Middle frontal gyrus (tissue), 1 donor: ENCODE measurements around the gene EDN3.

Experiments used
- DNase-seq: peaks from one replicate; pipeline ENCODE4 v3.0.0-alpha.2; 2015; ENCODE audit warnings: low spot score; ENCODE audit errors: extremely low spot score

The EDN3 gene

DNA sequence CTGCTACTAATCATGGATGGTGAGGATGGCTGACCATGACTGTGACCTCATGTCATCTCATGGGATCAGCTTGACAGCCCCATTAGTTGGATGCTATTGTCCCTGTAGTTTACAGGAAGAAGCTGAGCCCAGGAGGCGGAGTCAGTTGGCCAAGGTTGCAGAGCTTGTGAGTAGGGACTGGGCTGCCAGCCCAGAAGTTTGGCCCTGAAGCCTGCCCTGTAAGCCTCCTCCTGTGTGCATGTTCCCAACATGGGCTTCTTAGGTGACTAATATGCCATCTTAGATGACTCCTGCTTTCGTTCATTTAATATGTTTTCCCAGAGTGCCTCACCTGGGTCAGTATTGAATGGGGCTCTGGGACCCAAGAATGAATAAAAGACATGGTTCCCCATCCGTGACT lies 6.9 kb downstream of the EDN3 start:
- DNase-seq: no peak

DNA sequence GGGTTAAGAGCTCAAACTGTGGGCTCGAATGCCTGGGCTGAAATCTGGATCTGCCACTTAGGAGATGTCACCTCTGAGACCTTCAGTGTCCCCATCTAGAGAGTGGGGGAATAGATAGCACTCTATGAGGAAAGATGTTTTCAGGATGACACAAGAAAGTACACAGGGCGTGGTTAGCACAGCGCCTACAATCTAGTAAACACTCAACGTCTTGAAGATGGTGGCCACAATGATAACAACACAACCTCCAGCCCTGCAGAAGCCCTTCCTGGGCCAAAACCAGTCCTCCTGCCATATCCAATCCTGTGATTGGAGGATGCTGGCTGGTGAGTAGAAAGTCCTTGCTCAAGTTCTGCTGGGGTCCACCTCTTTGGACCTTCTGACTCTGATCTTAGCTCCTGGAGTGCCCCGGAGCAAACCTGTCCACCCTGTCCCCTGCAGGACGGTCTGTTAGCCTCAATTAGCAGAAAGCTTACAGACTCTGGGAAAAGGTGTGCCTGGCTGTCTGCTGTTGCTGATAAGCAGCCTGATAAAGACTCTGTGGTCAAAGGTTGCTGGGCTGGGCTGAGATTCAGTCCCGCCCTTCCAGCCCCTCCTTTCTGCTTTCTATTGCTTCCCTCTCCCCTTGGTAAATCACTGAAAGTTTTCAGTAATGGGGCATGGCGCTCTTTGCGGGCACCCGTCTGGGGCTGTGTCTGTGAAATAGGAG lies 8.2 kb downstream of the EDN3 start:
- DNase-seq: no peak

DNA sequence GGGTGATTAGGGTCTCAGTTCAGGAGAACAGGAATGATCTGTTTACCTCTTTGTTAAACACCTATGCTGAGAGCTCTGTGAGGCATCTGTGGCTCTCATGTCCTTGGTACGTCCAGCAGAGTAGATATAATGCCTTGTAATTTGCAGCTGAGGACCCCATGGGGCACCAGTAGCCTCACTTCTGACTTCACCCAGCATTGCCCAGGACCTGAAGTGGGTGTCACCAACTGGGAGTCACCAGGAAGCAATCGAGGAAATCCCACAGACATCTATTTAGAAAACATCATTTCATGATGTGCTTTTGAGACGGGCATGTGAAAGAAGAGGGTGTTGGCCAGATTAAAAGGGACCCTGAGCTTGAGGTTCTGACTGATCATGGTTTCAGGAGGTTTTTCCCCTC lies 8.8 kb downstream of the EDN3 start:
- no peak for DNase-seq

DNA sequence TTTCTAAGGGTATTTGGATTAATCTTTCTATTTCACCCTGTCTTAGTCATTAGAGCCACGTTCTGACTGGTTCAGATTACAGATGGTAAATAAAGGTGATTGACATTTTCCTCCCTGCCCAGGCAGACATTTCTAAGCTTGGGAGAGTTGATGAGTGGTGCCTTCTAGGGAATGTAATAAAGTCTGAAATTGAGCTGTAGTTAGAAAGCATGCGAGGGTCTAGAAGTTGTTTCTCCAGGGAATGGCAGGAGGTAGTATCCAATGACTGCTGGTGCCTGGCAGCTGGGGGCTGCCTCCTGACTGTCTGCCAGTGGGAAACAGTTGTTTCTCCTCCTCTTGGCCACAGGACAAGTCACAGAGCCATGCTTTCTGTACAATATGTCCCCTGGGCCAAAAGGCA lies 14.6 kb downstream of the EDN3 start:
- no peak for DNase-seq

DNA sequence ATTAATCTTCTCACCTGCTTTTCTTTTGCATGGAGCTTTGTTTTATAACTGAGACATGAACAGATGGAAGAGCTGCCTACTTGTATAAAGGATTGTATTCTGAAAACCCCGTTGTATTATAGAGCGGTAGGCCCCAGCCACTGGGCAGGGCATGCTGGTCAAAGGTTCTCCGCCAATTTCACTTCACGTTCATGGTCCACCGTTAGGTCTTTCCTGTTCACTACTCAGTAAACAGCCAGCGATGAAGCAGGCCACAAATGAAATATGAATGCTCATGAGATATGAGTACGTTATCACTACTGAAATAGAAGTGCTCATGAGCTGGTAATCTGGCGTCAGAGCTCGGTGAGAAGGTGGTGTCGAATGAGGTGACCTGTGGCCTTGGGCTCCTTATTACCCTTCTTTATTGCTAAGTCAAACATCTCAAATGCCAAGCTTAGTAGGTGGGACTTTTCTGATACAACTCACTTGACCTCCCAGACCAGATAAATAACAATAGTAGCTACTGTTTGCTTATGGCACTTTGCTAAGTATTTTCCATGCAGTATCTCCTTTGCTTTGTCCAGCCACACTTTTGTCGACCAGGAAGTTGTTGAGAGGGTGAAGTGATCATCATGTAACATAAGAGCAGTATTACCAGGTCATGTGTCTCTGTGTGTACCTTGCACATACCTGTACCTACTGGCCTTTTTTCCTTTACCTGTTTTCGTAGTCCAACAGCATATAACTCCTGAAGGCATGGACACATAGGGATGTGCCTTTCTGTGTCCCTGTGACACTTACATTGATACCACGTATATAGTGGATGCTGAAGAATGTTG lies 16.7 kb downstream of the EDN3 start:
- DNase-seq: no peak

DNA sequence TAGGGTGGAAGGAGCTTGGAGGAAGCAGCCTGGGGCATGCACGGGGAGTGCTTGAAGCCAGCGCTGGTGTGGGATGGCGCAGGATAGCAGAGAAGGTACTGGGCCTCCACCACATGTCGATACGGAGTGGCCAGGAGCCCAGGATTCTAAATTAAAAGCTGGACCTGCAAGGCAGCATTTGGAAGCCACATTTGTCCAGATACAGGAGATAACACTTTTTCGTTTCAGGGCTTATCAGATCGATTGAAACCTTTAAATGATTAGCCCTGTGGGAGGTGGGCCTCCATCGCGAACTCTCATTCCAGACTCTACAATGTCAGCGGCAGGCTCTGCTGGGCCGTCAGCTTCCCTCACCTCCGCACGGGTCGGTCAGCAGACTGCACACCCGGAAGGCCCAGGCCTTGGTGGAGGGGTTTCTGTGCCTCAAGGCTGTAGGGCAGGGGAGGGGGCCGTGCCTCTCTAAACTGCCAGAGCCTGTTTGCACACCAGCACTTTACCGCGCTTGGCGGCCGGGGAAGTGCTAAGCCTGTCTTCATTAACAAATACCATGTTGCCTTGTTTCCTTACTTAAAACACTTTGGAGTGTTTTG lies 17.9 kb downstream of the EDN3 start:
- DNase-seq: no peak

DNA sequence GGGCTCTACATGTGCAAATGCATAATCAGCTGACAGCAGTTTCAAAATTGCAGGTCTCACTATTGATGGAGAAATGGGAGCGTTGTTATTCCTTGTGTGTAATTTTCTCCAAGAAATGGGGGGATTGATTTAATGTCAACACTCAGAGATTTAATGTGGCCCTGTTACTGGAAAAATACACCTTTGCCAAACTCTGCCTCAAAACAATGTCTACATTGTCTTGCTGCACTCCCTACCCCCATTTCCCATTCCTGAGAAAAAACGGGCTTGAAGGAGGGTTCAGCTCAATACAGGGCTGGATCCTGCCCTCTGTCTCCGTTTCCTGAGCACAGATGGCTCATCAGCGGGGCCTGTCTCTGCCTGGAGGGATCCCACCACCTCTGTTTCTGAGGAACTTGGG lies 18.4 kb downstream of the EDN3 start:
- no peak for DNase-seq

DNA sequence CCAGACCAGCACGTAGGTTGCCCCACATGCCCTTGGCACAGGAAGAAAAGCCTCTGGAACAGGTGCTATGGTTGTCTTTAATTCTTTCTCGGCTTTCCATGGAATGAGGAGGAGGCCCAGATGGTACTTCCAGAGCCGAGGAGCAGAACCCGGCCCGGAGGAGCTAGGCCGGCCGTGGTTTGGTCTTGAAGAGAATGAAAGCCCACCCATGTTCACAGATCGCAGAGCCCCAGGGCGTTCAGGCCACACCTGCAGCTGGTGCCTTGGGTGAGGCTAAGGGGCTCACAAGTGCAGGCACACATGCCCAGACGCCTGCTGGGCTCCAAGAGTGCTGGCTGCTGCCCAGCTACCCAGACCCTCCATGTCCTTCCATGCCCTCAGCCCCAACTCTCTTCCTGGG lies 20.0 kb downstream of the EDN3 start:
- DNase-seq: no peak

DNA sequence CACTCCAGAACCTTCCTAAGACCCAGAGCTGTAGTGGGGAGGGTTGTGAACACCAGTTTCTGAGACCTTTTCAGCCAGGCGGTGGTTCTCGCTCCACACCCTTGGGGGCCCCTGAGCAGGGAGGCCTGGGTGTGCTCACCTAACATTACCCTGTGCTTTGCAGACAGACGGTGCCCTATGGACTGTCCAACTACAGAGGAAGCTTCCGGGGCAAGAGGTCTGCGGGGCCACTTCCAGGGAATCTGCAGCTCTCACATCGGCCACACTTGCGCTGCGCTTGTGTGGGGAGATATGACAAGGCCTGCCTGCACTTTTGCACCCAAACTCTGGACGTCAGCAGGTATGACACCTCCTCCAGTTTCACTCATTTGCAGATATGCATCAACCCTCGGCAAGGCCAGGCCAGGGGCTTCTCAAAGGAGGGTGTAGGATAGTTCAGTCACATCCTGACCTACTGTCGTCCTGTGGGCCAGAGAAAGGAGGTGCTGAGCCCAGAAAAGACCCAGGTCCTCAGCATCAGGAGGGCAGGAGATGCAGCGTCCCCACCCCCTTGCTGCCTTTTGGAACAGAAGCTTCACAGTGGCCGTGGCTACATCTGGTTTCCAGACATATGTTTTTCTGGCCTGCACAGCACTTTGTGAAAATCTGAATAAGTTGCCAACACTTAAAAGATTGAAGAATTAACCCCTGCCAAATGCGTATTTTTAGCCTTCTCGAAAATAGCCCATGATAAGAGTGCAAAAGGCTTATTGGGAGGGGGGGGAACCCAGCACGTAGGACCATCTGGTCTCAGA lies 20.6 kb downstream of the EDN3 start:
- DNase-seq: no peak

DNA sequence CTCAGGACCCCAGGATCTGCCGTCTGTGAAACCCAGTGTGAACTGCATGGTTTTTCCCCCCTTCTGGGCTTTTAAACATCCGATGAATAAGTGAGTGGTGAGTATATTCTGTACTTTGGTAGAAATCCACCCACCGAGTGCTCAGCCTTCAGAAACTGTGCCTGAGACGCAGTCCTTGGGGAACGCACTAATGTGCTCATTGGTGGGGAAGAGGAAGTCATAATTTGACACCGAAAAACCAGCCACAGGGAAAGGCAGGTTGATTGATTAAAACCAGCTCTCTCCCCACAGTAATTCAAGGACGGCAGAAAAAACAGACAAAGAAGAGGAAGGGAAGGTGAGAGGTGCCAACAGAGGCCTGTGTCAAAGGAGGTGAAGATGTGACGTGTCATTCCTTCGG lies 21.7 kb downstream of the EDN3 start:
- DNase-seq: no peak

DNA sequence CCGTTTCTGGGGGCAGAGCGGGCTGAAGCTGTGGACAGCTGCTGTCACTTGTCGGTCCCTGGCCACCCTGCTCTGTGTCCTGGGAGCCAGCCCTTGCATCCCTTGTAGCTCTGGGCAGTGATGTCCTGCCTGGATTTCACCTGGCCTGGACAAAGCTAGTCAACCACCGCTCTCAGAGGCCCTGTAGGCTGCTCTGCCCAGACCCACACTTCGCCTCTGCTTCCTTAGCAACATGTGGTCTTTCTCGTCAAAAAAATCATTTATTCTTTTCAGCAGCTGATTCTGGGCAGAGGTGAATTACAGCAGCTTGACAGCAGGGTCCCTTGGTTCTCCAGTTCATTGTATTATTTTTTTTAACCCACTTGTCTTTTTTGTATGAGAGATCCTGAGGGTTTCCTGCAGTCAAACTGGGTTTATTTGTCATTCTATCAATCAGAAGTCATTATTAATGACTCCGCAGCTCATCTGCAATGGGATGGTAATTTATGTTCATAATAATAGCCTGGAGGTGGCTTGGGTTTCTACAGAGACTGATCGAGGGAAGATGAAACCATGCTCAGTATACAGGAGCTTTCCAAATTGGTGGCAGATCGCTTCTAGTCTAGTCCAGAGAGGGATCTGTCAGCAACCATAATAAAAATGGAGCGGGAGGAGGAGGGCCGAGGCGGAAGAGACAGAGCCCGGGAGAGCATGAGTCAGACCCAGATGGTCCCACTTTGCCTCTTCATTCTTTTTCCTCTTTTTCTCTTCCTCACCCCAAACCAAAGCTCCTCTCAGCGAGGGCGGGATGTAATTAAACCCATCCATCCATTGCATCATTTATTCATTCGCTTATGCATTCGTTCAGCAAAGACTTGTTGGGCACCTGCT lies 22.4 kb downstream of the EDN3 start:
- peak; percentile 22 for DNase-seq

DNA sequence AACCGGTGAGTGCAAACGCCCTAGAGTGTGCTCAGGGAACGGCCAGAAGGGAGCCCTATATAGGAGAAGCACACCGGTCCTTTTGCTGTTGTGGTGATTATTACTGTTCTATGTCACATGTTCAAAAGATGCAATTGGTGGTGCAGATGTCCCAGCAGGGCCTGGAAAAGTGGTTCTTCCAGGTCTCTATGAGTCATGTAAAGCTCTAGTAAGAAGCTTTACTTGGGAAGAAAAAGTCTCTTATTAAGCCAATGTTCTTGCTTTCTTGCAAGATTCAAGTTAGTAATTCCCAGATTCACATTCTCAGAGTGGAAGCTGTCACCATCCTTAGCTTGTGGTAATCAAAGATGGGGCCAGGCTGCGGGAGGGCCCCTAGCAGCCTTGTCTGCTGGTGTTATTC lies 23.3 kb downstream of the EDN3 start:
- no peak for DNase-seq

DNA sequence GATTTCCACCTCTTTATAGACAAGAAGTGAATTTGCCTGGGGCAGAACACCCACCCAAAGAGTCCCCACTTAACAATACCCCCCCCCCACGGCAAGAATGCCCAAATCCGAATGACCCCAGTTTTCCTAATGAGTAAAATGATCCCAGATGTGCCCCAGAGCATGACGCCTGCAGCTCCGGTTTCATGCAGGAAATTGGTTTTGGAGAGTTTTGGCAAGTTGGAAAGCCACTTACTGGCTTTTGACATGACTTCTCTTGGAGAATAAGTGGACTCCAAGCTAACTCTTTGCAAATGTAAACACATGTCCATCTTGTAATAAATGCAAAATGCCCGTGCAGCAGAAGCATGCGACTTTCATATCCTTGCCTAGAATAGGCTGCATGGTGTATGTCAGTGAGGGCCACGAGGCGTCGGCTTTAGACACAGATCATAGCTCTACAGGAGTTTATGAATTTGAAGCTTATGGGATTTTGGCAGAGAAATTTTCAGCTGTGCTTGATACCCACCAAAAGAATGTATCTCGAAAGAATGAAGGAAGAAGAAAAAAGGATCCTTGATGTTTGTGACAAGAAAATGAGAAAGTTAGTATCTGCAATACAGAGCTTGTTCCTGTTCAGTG lies 24.2 kb downstream of the EDN3 start:
- no peak for DNase-seq

DNA sequence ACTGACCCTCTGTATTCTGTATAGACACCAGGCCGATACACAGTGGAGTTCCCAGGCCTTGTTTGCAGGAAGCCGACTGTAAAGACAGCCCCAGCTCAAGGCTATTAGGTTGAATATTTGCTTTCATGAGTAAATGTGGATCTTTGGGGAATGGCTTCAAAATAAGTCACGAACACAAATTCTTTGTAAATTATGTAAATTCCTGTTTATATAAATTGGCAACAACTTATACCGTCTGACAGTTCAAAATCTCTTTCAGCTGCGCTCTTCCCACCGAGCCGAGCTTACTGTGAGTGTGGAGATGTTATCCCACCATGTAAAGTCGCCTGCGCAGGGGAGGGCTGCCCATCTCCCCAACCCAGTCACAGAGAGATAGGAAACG lies 24.7 kb downstream of the EDN3 start:
- DNase-seq: no peak

DNA sequence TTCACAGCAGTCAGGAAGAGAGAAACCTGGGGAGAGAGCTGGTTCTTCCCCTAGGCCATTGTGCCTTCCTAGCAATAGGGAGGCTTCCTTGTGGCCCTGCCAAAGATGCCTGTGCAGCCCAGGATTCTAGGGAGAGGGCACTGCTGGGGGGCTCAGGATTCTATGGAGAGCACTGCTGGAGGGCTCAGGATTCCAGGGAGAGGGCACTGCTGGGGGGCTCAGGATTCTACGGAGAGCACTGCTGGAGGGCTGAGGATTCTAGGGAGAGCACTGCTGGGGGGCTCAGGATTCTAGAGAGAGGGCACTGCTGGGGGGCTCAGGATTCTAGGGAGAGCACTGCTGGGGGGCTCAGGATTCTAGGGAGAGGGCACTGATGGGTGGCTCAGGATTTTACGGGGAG lies 25.8 kb downstream of the EDN3 start:
- DNase-seq: no peak

DNA sequence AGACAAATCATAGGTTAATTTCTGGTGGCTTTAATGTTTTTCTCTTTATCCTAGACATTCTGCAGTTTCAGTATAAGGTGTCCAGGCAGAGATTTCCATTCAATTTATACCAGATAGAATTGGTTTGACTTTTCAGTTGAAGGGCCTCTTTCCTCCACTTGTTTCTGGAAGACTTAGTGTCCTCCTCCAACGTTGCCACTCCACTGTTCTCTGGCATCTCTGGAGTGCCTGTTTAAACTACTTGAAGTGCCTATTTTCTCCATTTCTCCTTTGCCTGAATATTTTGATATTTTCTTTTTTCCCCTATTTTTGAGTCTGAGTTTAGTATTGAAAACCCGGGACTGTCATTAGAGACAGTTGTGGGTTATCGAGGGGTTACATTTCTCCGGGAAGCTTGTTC lies 27.7 kb downstream of the EDN3 start:
- DNase-seq: no peak

DNA sequence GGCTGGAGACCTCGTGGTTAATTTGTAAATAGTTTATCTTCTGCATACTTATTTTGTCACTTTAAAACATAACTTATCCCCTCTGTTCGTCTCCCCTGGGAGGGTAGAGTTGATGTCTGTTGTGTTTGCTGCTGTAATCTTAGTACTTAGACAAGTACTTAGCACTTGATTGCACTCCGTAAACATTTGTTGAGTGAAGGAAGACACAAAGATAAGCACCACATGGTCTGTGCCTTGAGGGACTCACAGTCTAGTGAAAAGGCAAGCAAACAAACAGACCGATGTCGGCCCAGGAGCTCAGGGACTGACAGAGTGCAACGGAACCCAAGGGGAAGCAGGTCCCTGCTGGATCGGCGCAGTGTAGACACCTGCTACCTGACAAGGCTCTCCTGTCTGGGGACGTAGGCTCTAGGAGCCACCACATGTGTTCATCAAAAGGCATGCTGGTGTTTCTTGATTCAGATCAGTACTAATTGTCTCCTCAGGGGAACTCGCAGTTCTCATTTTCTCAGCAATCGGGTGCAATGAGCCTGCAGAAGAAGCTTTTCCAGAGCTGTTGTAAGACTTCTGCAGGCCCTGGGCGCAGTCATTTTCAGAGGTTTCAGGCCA lies 31.4 kb downstream of the EDN3 start:
- no peak for DNase-seq

DNA sequence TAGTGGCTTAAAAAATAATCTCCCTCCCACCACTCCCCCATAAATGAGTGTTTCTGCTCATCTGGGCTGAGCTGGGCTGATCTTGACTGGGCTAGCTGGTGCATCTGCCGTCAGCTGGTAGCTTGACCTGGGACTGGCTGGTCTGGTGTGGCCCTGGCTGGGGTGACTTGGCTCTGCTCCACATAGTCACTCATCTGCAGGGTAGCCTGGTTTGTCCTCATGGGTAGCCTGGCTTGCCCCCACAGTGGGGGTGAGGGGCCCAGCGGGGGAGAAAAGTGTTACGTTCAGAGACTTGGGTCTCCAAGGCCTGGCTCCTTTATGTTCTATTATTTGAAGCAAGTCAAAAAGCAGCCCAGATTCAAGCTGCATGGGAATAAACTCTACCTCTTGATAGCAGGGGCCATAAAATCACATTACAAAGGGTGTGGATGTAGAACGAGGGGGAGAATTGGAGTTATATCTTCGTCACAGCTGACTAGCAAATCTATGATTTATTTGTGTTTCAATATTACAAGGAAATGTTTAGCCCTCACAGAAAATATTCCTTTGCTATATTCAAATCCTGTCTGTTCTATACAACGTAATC lies 32.9 kb downstream of the EDN3 start:
- no peak for DNase-seq

DNA sequence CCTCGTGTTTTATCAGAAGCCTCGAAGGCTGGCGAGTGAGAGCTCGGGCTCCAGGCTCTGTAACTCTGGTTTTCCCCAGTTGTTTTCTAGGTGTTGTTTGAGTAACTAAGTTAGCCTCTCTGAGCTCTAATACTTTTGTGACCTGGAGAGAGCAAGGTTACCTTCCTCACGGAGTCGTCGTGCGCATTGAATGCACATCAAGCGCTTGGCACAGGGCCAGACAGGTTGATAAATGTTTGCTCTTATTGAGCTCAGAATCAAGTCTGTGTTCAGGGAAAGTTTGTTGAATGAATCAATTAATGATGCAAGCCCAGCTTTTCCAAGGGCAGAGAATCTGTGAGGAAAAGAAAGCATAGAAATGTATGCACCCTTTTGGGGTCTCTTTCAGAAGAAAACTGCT lies 33.5 kb downstream of the EDN3 start:
- DNase-seq: no peak
